ENCODE measurements around the gene REXO1.

The REXO1 gene

GRCh38 chr19:1817553-1818179 is 30.6 kb downstream of the REXO1 start:
- H3K4me2 ChIP-seq (ENCODE audit: low read length): no peak overlapping the region

DNA sequence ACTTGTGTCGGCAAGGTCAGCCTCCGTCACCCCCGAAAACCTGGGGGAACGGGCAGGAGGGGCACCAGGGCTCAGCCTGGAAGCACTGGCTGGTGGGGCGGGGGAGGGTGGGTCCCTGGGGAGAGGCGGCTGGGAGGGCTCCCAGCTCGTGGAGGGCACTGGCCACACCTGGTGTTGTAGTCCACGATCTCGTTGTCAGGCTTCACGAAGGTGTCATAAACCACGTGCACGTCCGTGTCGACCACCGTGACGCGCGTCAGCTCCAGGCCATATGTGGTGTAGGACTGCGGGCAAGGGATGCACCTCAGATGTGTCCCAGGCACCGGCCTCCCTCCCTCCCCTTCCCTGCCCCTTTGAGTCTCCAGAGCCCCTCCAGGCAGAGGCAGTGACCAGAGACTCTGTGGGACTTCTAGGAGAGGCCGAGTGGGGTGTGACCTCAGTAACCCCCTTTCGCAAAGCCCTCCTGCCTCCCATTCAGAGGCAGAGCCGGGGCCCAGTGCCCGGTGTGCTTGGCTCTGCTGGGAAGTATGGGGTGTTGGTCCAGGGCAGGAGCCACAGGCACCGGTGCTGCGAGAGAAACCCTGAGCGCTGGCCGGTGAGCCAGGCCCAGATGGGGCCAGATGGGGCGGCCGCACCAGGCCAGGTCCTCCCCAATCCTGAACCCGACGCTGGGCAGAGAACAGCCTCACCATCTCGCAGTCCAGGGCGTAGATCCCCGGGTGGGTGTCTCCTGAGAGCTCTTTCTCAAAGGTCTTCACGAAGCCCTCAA is 31.6 kb downstream of the REXO1 start:
- Histone ChIP-seq H3K4ac (ENCODE audit: low read depth, low read length) (no peak overlapping the region), H3K4me2 (ENCODE audit: low read length) (no peak overlapping the region), H4K8ac (ENCODE audit: low read depth, low read length) (no peak overlapping the region), H3K4me3 (ENCODE audit: low read length) (no peak overlapping the region), H4K5ac (ENCODE audit: low read length) (no peak overlapping the region), H3K18ac (ENCODE audit: low read length) (no peak overlapping the region), H3K56ac (ENCODE audit: low read length) (no peak overlapping the region), H3K4me1 (ENCODE audit: control insufficient read depth, low read depth, low read length) (no peaks in the 10 kb centered on the region), H3K27me3 (ENCODE audit: insufficient read depth, low read length, poor library complexity) (no peaks in the 10 kb centered on the region), H2BK15ac (replicated peaks; ENCODE audit: low read depth) (no peak overlapping the region), H3K27ac (ENCODE audit: low read depth, low read length) (no peak overlapping the region), H3K79me1 (ENCODE audit: low read length) (no peaks in the 10 kb centered on the region), H3K9ac (ENCODE audit: low read length) (no peak overlapping the region), H2BK120ac (ENCODE audit: low read depth, low read length) (no peak overlapping the region), H3K23ac (ENCODE audit: low read length) (no peak overlapping the region), H2AK5ac (ENCODE audit: low read length) (no peak overlapping the region), H2BK5ac (ENCODE audit: low read length) (no peak overlapping the region), H3K79me2 (ENCODE audit: control insufficient read depth, insufficient read depth, low read length) (no peaks in the 10 kb centered on the region), H3K36me3 (ENCODE audit: control insufficient read depth, insufficient read depth, low read length) (peaks cover 9% of the 10 kb centered on the region)
- no peak for DNase-seq
- no CpG with 5 or more reads among the region's 36 CpGs for WGBS (ENCODE audit: extremely low coverage, insufficient coverage, low lambda C conversion rate)

More at GRCh38 chr19:1817553-1818179, 30.6 kb downstream of the REXO1 start:
- no peak overlapping the region for H3K18ac ChIP-seq (ENCODE audit: low read length)
- H4K5ac ChIP-seq (ENCODE audit: low read length): no peak overlapping the region
- H3K79me1 ChIP-seq (ENCODE audit: low read length): no peaks in the 10 kb centered on the region
- no peak overlapping the region for H2AK5ac ChIP-seq (ENCODE audit: low read length)
- no peaks in the 10 kb centered on the region for H3K4me1 ChIP-seq (ENCODE audit: control insufficient read depth, low read depth, low read length)
- no peak overlapping the region for H3K4me3 ChIP-seq (ENCODE audit: low read length)
- peaks cover 9% of the 10 kb centered on the region for H3K36me3 ChIP-seq (ENCODE audit: control insufficient read depth, insufficient read depth, low read length)
- no peak overlapping the region for H2BK120ac ChIP-seq (ENCODE audit: low read depth, low read length)
- DNase-seq: no peak
- no peaks in the 10 kb centered on the region for H3K27me3 ChIP-seq (ENCODE audit: insufficient read depth, low read length, poor library complexity)
- H3K23ac ChIP-seq (ENCODE audit: low read length): no peak overlapping the region
- no peak overlapping the region for H3K4ac ChIP-seq (ENCODE audit: low read depth, low read length)
- H3K27ac ChIP-seq (ENCODE audit: low read depth, low read length): no peak overlapping the region
- no peak overlapping the region for H4K8ac ChIP-seq (ENCODE audit: low read depth, low read length)
- H2BK5ac ChIP-seq (ENCODE audit: low read length): no peak overlapping the region
- no peak overlapping the region for H3K56ac ChIP-seq (ENCODE audit: low read length)
- no peaks in the 10 kb centered on the region for H3K79me2 ChIP-seq (ENCODE audit: control insufficient read depth, insufficient read depth, low read length)
- H3K9ac ChIP-seq (ENCODE audit: low read length): no peak overlapping the region
- H2BK15ac ChIP-seq (replicated peaks; ENCODE audit: low read depth): no peak overlapping the region
- no CpG with 5 or more reads among the region's 25 CpGs for WGBS (ENCODE audit: extremely low coverage, insufficient coverage, low lambda C conversion rate)

DNA sequence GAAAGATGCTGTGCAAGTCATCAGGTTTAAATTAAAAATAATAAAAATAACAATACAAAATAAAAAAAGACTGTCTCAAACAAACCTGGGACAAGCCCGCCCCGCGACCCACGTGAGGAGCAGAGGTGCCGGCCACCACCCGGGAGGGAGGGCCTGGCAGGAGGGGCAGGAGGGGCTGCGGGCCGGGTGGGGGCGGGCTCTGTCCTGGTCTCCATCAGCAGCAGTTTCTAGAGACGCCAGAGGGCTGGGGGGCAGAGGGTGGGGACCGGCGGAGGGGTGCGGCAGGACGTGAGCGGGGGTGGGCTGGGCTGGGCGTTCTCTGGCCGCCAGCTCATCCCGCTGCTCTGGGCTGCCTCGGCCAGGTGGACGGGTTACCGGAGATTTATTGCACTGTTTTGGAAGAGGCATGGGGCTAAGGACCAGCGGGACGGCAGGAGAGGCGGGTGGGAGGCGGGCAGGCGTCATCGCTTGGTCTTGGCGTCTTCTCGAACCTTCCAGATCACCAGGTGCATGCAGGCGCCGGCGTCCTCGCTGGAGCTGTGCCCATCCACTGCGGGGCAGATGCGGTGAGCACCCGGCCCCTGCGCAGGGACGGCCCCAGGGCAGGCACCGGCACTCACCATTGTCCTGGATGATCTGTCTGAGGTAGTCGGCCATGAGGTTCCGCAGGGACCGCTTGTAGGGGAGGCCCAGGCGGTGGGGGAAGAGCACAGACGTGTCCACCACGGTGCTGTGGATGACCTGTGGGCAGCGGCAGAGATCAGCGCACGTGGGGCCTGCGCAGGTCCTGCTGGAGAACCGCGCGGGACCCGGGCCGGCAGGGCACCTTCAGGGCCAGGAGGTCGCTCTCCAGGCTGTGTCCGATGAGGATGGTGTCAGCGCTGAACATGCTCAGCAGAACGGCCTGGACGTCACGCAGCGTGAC is 32.4 kb downstream of the REXO1 start:
- no peak overlapping the region for H4K8ac ChIP-seq (ENCODE audit: low read depth, low read length)
- no peak overlapping the region for H3K9ac ChIP-seq (ENCODE audit: low read length)
- no peak overlapping the region for H2BK15ac ChIP-seq (replicated peaks; ENCODE audit: low read depth)
- H3K4ac ChIP-seq (ENCODE audit: low read depth, low read length): no peak overlapping the region
- H2AK5ac ChIP-seq (ENCODE audit: low read length): no peak overlapping the region
- H3K79me2 ChIP-seq (ENCODE audit: control insufficient read depth, insufficient read depth, low read length): no peaks in the 10 kb centered on the region
- peaks cover 7% of the 10 kb centered on the region for H3K36me3 ChIP-seq (ENCODE audit: control insufficient read depth, insufficient read depth, low read length)
- H3K79me1 ChIP-seq (ENCODE audit: low read length): no peaks in the 10 kb centered on the region
- no peak overlapping the region for H2BK5ac ChIP-seq (ENCODE audit: low read length)
- no peak overlapping the region for H3K4me2 ChIP-seq (ENCODE audit: low read length)
- H3K56ac ChIP-seq (ENCODE audit: low read length): no peak overlapping the region
- H3K27me3 ChIP-seq (ENCODE audit: insufficient read depth, low read length, poor library complexity): no peaks in the 10 kb centered on the region
- no CpG with 5 or more reads among the region's 61 CpGs for WGBS (ENCODE audit: extremely low coverage, insufficient coverage, low lambda C conversion rate)
- no peak overlapping the region for H3K18ac ChIP-seq (ENCODE audit: low read length)
- DNase-seq: no peak
- no peak overlapping the region for H3K4me3 ChIP-seq (ENCODE audit: low read length)
- no peaks in the 10 kb centered on the region for H3K4me1 ChIP-seq (ENCODE audit: control insufficient read depth, low read depth, low read length)
- no peak overlapping the region for H2BK120ac ChIP-seq (ENCODE audit: low read depth, low read length)
- H4K5ac ChIP-seq (ENCODE audit: low read length): no peak overlapping the region
- H3K23ac ChIP-seq (ENCODE audit: low read length): no peak overlapping the region
- H3K27ac ChIP-seq (ENCODE audit: low read depth, low read length): no peak overlapping the region

DNA sequence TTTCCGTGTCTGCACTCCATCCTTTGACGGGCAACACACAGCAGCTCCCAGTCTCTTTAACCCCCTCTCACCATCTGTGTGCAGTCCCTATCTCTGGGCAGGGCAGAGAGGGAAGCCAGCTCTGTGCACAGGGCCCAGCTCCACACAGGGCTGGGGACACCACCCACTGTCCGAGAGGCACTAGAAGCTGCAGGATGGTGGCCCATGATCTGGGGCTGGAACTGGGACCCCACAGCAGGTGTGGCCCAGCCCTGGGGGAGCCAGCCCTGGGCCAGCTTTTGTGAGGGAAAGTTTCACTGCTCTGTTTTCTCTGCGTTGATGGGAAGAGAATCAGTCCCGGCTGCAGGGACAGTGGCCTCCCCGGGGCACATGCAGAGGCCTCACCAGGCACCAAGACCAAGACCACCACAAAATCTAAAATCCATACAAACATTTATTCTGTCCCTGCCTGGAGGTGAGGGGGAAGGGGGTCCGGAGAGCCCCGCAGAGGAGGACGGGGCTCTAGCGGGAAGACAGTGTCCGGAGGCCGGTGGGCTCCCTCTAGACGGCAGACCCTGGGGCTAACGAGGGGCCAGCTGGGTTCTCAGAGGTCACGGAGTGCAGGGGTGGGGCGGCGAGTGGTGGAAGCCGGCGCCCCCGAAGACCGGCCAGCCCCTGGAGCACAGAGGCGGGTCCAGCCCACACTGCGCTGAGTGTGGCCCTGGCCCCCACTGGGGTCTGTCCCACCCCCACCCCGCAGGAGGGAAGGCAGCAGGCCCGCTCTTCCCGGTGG is 33.3 kb downstream of the REXO1 start:
- Histone ChIP-seq H3K23ac (ENCODE audit: low read length) (no peak overlapping the region), H3K4me1 (ENCODE audit: control insufficient read depth, low read depth, low read length) (no peaks in the 10 kb centered on the region), H3K18ac (ENCODE audit: low read length) (no peak overlapping the region), H2BK5ac (ENCODE audit: low read length) (no peak overlapping the region), H3K4me3 (ENCODE audit: low read length) (no peak overlapping the region), H3K79me1 (ENCODE audit: low read length) (no peaks in the 10 kb centered on the region), H4K8ac (ENCODE audit: low read depth, low read length) (no peak overlapping the region), H2AK5ac (ENCODE audit: low read length) (no peak overlapping the region), H3K56ac (ENCODE audit: low read length) (no peak overlapping the region), H3K27ac (ENCODE audit: low read depth, low read length) (no peak overlapping the region), H3K79me2 (ENCODE audit: control insufficient read depth, insufficient read depth, low read length) (no peaks in the 10 kb centered on the region), H3K36me3 (ENCODE audit: control insufficient read depth, insufficient read depth, low read length) (peaks cover 7% of the 10 kb centered on the region), H3K9ac (ENCODE audit: low read length) (no peak overlapping the region), H2BK120ac (ENCODE audit: low read depth, low read length) (no peak overlapping the region), H4K5ac (ENCODE audit: low read length) (no peak overlapping the region), H2BK15ac (replicated peaks; ENCODE audit: low read depth) (no peak overlapping the region), H3K4ac (ENCODE audit: low read depth, low read length) (no peak overlapping the region), H3K27me3 (ENCODE audit: insufficient read depth, low read length, poor library complexity) (no peaks in the 10 kb centered on the region), H3K4me2 (ENCODE audit: low read length) (no peak overlapping the region)
- no peak for DNase-seq
- no CpG with 5 or more reads among the region's 26 CpGs for WGBS (ENCODE audit: extremely low coverage, insufficient coverage, low lambda C conversion rate)

GRCh38 chr19:1814391-1814790 is 33.9 kb downstream of the REXO1 start:
- Histone ChIP-seq H2BK5ac (ENCODE audit: low read length) (no peak overlapping the region), H3K56ac (ENCODE audit: low read length) (no peak overlapping the region), H2BK15ac (replicated peaks; ENCODE audit: low read depth) (no peak overlapping the region), H3K27me3 (ENCODE audit: insufficient read depth, low read length, poor library complexity) (no peaks in the 10 kb centered on the region), H3K4me1 (ENCODE audit: control insufficient read depth, low read depth, low read length) (no peaks in the 10 kb centered on the region), H3K4me2 (ENCODE audit: low read length) (no peak overlapping the region), H3K23ac (ENCODE audit: low read length) (no peak overlapping the region), H3K27ac (ENCODE audit: low read depth, low read length) (no peak overlapping the region), H4K5ac (ENCODE audit: low read length) (no peak overlapping the region), H2AK5ac (ENCODE audit: low read length) (no peak overlapping the region), H3K4ac (ENCODE audit: low read depth, low read length) (no peak overlapping the region), H3K36me3 (ENCODE audit: control insufficient read depth, insufficient read depth, low read length) (peaks cover 7% of the 10 kb centered on the region), H3K79me1 (ENCODE audit: low read length) (no peaks in the 10 kb centered on the region), H2BK120ac (ENCODE audit: low read depth, low read length) (no peak overlapping the region), H3K4me3 (ENCODE audit: low read length) (no peak overlapping the region), H3K79me2 (ENCODE audit: control insufficient read depth, insufficient read depth, low read length) (no peaks in the 10 kb centered on the region), H3K9ac (ENCODE audit: low read length) (no peak overlapping the region), H4K8ac (ENCODE audit: low read depth, low read length) (no peak overlapping the region), H3K18ac (ENCODE audit: low read length) (no peak overlapping the region)
- no CpG with 5 or more reads among the region's 10 CpGs for WGBS (ENCODE audit: extremely low coverage, insufficient coverage, low lambda C conversion rate)
- no peak for DNase-seq

All from mesendoderm (in vitro differentiated cells).